Vein endothelial cell (primary cell): ENCODE results near the gene USP36. TPM values are rescaled to one million over a fixed set of nuclear protein-coding genes. Genes with fewer than 3 reads are reported as not detected.

ENCODE experiments used
- total RNA-seq: library from RNA; depleted of rRNA; stranded (reverse); fragments of >200 nt; gene quantifications from 2 replicates; pipeline ENCODE4 v1.2.3, GENCODE V29; 2012

USP36 gene
- total RNA-seq = 36.9 and 42.5 TPM in 2 replicates

DNA sequence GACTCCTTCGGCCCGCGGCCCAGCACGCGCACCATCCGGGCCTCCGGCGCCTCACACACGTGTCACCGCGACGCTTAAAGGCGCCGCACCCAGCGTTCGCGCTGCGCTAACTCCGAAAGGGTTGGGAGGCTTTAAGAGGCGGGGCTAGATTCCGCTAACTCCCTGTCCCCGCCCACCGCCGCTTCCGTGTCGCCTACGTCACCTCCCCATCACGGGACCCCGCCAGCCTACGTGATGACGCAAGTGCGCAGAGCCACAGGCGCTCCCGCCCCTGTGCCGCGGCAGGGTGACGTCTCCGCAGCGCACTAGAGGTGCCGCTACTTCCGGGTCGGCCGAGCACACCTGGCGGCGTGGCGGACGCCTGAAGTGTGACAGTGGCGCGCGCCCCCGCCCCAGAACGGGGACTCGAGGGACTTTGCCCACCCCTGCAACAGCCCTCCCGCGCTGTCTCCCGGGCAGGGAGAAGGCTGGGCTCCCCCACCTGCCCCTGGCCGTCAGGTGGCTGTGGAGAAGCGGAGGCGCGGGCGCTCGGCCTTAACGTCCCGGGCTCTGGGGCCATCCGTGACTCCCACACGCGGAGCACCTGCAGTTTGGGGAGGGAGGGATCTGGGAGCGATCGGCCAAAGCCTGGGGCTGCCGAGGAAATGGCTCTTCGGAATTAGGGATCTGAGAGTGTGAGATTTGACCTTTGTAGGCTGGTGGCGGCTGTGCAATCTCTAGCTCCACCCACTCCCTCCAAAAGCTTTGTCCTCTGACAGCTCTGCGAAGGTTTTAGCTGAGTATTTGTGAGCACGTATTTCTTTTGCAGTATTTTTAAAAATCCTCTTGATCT is at the start of gene USP36:
Gene USP36 (minus strand): TSS at position 35 of the 832 bp plus-strand sequence. CDS start 4,451 bp downstream, outside the sequence.

GRCh38 chr17:78781893-78782304 is 58.7 kb downstream of the USP36 start, which contains the start of gene CYTH1:
CYTH1 (minus strand) TSS chr17:78782273; CDS start chr17:78782223, 50 bp downstream.

Other genes with a start within 250 kb of the USP36 start
- 53.9 and 61.8 TPM in 2 replicates for gene CYTH1, start 58.5 kb downstream of the USP36 start, total RNA-seq
- 2.3 and 3.0 TPM in 2 replicates for gene CEP295NL, start 62.4 kb upstream of the USP36 start, total RNA-seq
- 102 and 140 TPM in 2 replicates for gene TIMP2, start 84.6 kb upstream of the USP36 start, total RNA-seq
- gene LGALS3BP, start 139.1 kb upstream of the USP36 start, total RNA-seq = 0.76 and 2.3 TPM in 2 replicates
- 78.3 and 96.4 TPM in 2 replicates for gene CANT1, start 168.9 kb upstream of the USP36 start, total RNA-seq
- 2.9 and 4.3 TPM in 2 replicates for gene C1QTNF1, start 183.4 kb upstream of the USP36 start, total RNA-seq
- 12.4 and 15.7 TPM in 2 replicates for gene ENGASE, start 234.0 kb upstream of the USP36 start, total RNA-seq